OCI-LY3 (cell line): Measurements from ENCODE around the gene SLIT1.

Experiments
- H2AFZ ChIP-seq: fragments of 200-600, 300-600 bp; shearing (Covaris generic); 2 replicates; pipeline ENCODE4 v1.6.0; 2014; ENCODE audit warnings: antibody characterized with exemption, low read depth, low read length
- H3K27ac ChIP-seq: fragments of 200-600, 300-600 bp; sonication (generic); 2 replicates; pipeline ENCODE4 v1.5.1; 2014; ENCODE audit warnings: mild to moderate bottlenecking, low read length, moderate library complexity, mixed read lengths
- H3K27me3 ChIP-seq: fragments of 200-600, 300-600 bp; sonication (generic); 2 replicates; pipeline ENCODE4 v1.6.1; 2014; ENCODE audit warnings: low read depth, low read length, mixed read lengths
- H3K36me3 ChIP-seq: fragments of 200-600, 300-600 bp; sonication (generic); replicated peaks from 2 replicates; pipeline ENCODE3; 2014; ENCODE audit warnings: low read depth, low read length, mixed read lengths
- H3K4me1 ChIP-seq: fragments of 300-600, 200-600 bp; sonication (generic); 2 replicates; pipeline ENCODE4 v1.6.1; 2014; ENCODE audit warnings: low read length, mixed read lengths
- H3K4me2 ChIP-seq: fragments of 200-600, 300-600 bp; sonication (generic); 2 replicates; pipeline ENCODE4 v1.6.1; 2014; ENCODE audit warnings: low read length, mixed read lengths
- H3K4me3 ChIP-seq: fragments of 300-600, 200-600 bp; sonication (generic); 2 replicates; pipeline ENCODE4 v1.5.1; 2014; ENCODE audit warnings: antibody characterized with exemption, mild to moderate bottlenecking, low read length, moderate library complexity
- H3K79me2 ChIP-seq: fragments of 300-600, 200-600 bp; shearing (Covaris generic); 2 replicates; pipeline ENCODE4 v1.6.1; 2014; ENCODE audit warnings: mild to moderate bottlenecking, low read length, mixed read lengths
- H3K9ac ChIP-seq: fragments of 300-600, 200-600 bp; shearing (Covaris generic); 2 replicates; pipeline ENCODE4 v1.6.0; 2014; ENCODE audit warnings: mild to moderate bottlenecking, low read length, moderate library complexity
- H3K9me3 ChIP-seq: fragments of 200-600, 300-600 bp; shearing (Covaris generic); 2 replicates; pipeline ENCODE4 v1.6.1; 2014; ENCODE audit warnings: low read length, mixed read lengths; ENCODE audit not compliant: insufficient read depth
- H4K20me1 ChIP-seq: fragments of 200-600, 300-600 bp; sonication (generic); 2 replicates; pipeline ENCODE4 v1.6.1; 2016; ENCODE audit warnings: low read length, mixed read lengths; ENCODE audit not compliant: insufficient read depth
- CTCF ChIP-seq: fragments of 200-600, 300-600 bp; sonication (generic); IDR thresholded peaks from 2 replicates; pipeline ENCODE4 v1.5.1; 2014; ENCODE audit warnings: antibody characterized with exemption, low read length, low read depth
- EZH2phosphoT487 ChIP-seq: fragments of 200-600 bp; shearing (Covaris generic); IDR thresholded peaks from 2 replicates; pipeline ENCODE4 v1.6.1; 2018; ENCODE audit warnings: antibody characterized with exemption, mixed run types, low read depth

The SLIT1 gene

GRCh38 chr10:97069576-97070362 is 116.0 kb downstream of the SLIT1 start:
- no peak for TF ChIP-seq CTCF
- peaks cover 24% of the 10 kb centered on the region for H3K27me3 ChIP-seq

GRCh38 chr10:97069026-97069425 is 116.7 kb downstream of the SLIT1 start:
- H2AFZ ChIP-seq: no peak overlapping the region
- no peak overlapping the region for H3K4me2 ChIP-seq
- H3K9ac ChIP-seq: no peak overlapping the region
- no peaks in the 10 kb centered on the region for H4K20me1 ChIP-seq
- no peaks in the 10 kb centered on the region for H3K4me1 ChIP-seq
- H3K27ac ChIP-seq: no peak overlapping the region
- no peak overlapping the region for H3K4me3 ChIP-seq
- H3K27me3 ChIP-seq: peaks cover 20% of the 10 kb centered on the region
- no peaks in the 10 kb centered on the region for H3K79me2 ChIP-seq
- no peaks in the 10 kb centered on the region for H3K36me3 ChIP-seq
- TF ChIP-seq EZH2phosphoT487: no peak
- TF ChIP-seq CTCF: no peak
- H3K9me3 ChIP-seq: no peaks in the 10 kb centered on the region

More at GRCh38 chr10:97069576-97070362, 116.0 kb downstream of the SLIT1 start:
- Histone ChIP-seq H3K9me3 (no peaks in the 10 kb centered on the region), H3K27ac (no peak overlapping the region), H4K20me1 (no peaks in the 10 kb centered on the region), H3K79me2 (no peaks in the 10 kb centered on the region), H3K4me3 (no peak overlapping the region), H2AFZ (no peak overlapping the region), H3K36me3 (no peaks in the 10 kb centered on the region), H3K4me2 (no peak overlapping the region), H3K9ac (no peak overlapping the region), H3K4me1 (no peaks in the 10 kb centered on the region)

GRCh38 chr10:97067716-97068391 is 117.9 kb downstream of the SLIT1 start:
- H3K27ac ChIP-seq: no peak overlapping the region
- H4K20me1 ChIP-seq: no peaks in the 10 kb centered on the region
- no peak overlapping the region for H3K4me3 ChIP-seq
- no peak overlapping the region for H2AFZ ChIP-seq
- H3K36me3 ChIP-seq: no peaks in the 10 kb centered on the region
- no peaks in the 10 kb centered on the region for H3K9me3 ChIP-seq
- no peak overlapping the region for H3K9ac ChIP-seq
- no peaks in the 10 kb centered on the region for H3K4me1 ChIP-seq
- TF ChIP-seq CTCF (peak; percentile 9; the same call in 1 of the 2 replicates), EZH2phosphoT487 (no peak)
- H3K27me3 ChIP-seq: peaks cover 18% of the 10 kb centered on the region
- no peak overlapping the region for H3K4me2 ChIP-seq
- H3K79me2 ChIP-seq: no peaks in the 10 kb centered on the region

GRCh38 chr10:97066877-97067555 is 118.7 kb downstream of the SLIT1 start:
- Histone ChIP-seq H3K36me3 (no peaks in the 10 kb centered on the region), H3K27me3 (peaks cover 13% of the 10 kb centered on the region), H3K4me3 (no peak overlapping the region), H3K79me2 (no peaks in the 10 kb centered on the region), H3K4me1 (no peaks in the 10 kb centered on the region), H3K27ac (no peak overlapping the region), H3K4me2 (no peak overlapping the region), H4K20me1 (no peaks in the 10 kb centered on the region), H3K9ac (no peak overlapping the region), H2AFZ (no peak overlapping the region), H3K9me3 (no peaks in the 10 kb centered on the region)
- TF ChIP-seq EZH2phosphoT487 (no peak), CTCF (no peak)
